Upper lobe of left lung (tissue), 4 donors: ENCODE results near the gene SLC25A34.

ENCODE experiments used
- EP300 ChIP-seq, 4 donors: sonication (generic); formaldehyde crosslinking; IDR thresholded peaks; one replicate each; pipeline ENCODE4 v1.5.1; 2017; ENCODE audit warnings: antibody characterized with exemption in 4 of 4, control low read depth in 2 of 4
- POLR2A ChIP-seq, 4 donors: fragments of 450-650 bp; IDR thresholded peaks; one replicate each; pipeline ENCODE4 v1.5.1; 2016 to 2017; ENCODE audit warnings: antibody characterized with exemption in 4 of 4, mild to moderate bottlenecking in 2 of 4
- POLR2AphosphoS5 ChIP-seq, 2 donors: sonication (generic); formaldehyde crosslinking; IDR thresholded peaks; one replicate each; pipeline ENCODE4 v1.5.1; 2017; ENCODE audit warnings: antibody characterized with exemption in 2 of 2
- TF ChIP-seq, protein P1 (sequence below), 6 experiments: fragments of 450-650 bp in 4 of 6; fragments of 200-600 bp in 2 of 6; sonication (generic) in 2 of 6; IDR thresholded peaks; one replicate each; pipeline ENCODE4 v1.5.1; 2016 to 2019; ENCODE audit warnings: antibody characterized with exemption in 6 of 6

DNA sequence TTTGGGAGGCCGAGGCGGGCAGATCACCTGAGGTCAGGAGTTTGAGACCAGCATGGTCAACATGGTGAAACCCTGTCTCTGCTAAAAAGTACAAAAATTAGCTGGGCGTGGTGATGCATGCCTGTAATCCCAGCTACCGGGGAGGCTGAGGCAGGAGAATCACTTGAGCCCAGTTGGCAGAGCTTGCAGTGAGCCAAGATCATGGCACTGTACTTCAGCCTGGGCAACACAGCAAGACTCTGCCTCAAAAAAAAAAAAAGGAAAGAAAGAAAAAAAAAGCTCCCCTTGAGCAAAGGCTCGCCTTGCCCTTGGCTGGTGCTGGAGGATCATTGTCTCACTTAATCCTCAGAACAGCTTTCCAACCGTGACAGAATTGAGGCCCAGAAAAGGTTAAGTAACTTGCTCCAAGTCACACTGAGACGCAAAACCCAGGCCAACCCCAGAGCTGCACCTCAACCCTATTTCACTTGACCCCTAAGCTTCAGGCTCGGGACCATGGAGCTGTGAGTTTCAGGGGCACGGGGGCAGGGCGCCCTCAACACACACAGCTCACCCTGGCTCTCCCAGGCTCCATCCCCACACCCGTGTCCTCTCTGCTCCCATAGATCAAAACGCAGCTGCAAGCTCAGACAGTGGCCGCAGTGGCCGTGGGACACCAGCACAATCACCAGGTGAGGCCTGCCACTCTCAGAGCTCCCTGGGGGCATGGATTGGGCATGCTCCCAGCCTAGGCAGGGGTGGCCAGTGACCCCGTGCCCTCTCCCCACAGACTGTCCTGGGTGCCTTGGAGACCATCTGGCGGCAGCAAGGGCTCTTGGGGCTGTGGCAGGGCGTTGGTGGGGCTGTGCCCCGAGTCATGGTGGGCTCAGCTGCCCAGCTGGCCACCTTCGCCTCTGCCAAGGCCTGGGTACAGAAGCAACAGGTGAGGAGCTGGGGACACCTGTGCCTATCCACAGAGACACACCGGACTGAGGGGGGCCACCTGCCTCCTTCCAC lies 1.6 kb downstream of the SLC25A34 start:
- TF ChIP-seq, protein P1, sequence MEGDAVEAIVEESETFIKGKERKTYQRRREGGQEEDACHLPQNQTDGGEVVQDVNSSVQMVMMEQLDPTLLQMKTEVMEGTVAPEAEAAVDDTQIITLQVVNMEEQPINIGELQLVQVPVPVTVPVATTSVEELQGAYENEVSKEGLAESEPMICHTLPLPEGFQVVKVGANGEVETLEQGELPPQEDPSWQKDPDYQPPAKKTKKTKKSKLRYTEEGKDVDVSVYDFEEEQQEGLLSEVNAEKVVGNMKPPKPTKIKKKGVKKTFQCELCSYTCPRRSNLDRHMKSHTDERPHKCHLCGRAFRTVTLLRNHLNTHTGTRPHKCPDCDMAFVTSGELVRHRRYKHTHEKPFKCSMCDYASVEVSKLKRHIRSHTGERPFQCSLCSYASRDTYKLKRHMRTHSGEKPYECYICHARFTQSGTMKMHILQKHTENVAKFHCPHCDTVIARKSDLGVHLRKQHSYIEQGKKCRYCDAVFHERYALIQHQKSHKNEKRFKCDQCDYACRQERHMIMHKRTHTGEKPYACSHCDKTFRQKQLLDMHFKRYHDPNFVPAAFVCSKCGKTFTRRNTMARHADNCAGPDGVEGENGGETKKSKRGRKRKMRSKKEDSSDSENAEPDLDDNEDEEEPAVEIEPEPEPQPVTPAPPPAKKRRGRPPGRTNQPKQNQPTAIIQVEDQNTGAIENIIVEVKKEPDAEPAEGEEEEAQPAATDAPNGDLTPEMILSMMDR (IDR thresholded peaks at IDR 0.05), result no peak
- TF ChIP-seq POLR2A (IDR thresholded peaks at IDR 0.05) (no peak), EP300 (IDR thresholded peaks at IDR 0.05) (no peak), POLR2AphosphoS5 (IDR thresholded peaks at IDR 0.05) (no peak)
